Measurements from ENCODE around the gene MFAP2. TPM values are rescaled to one million over a fixed set of nuclear protein-coding genes. Genes with fewer than 3 reads are reported as not detected.

Gene MFAP2
- total RNA-seq, 4 donors from 2014 or later: 9.3 to 17.9 (median 10.6) TPM

GRCh38 chr1:17013491-17014320, 33.3 kb upstream of the MFAP2 start:
- no peak for TF ChIP-seq CTCF (IDR thresholded peaks at IDR 0.05)
- no peak for DNase-seq (ENCODE audit: low spot score)
- ATAC-seq (ENCODE audit: low FRiP score): no peak

GRCh38 chr1:17012775-17013490, 32.5 kb upstream of the MFAP2 start:
- ATAC-seq (ENCODE audit: low FRiP score) (no peak), DNase-seq (ENCODE audit: low spot score) (no peak)
- no peak for TF ChIP-seq CTCF (IDR thresholded peaks at IDR 0.05)

GRCh38 chr1:17011439-17012307, 31.3 kb upstream of the MFAP2 start, which contains the start of gene ATP13A2:
TSS of gene ATP13A2 (minus strand) at chr1:17011928. CDS start at chr1:17011738, 190 bp downstream.
- TF ChIP-seq CTCF (IDR thresholded peaks at IDR 0.05): no peak
- ATAC-seq (ENCODE audit: low FRiP score): peak; percentile 95
- peak; percentile 72 for DNase-seq (ENCODE audit: low spot score)

GRCh38 chr1:17011092-17011438, 30.6 kb upstream of the MFAP2 start:
- no peak for TF ChIP-seq CTCF (IDR thresholded peaks at IDR 0.05)
- DNase-seq (ENCODE audit: low spot score): no peak
- peak; percentile 4 for ATAC-seq (ENCODE audit: low FRiP score)

GRCh38 chr1:17009706-17010105, 29.3 kb upstream of the MFAP2 start:
- ATAC-seq (ENCODE audit: low FRiP score) (no peak), DNase-seq (ENCODE audit: low spot score) (no peak)
- no peak for TF ChIP-seq CTCF (IDR thresholded peaks at IDR 0.05)

- TF ChIP-seq CTCF (IDR thresholded peaks at IDR 0.05): no peak
- no peak for ATAC-seq (ENCODE audit: low FRiP score)
Observed at GRCh38 chr1:17008208-17008855, 27.9 kb upstream of the MFAP2 start.

More at GRCh38 chr1:17008208-17008855, 27.9 kb upstream of the MFAP2 start:
- DNase-seq (ENCODE audit: low spot score): no peak
